H9 (cell line): ENCODE data around the gene CERKL. TPM values are rescaled to one million over a fixed set of nuclear protein-coding genes. Genes with fewer than 3 reads are reported as not detected.

Source experiments
- DNase-seq: peaks from one replicate; pipeline ENCODE4 v3.0.0-alpha.2; 2017
- H2AFZ ChIP-seq: one replicate; pipeline ENCODE4 v1.6.1; 2013; ENCODE audit warnings: mild to moderate bottlenecking, low read length, control low read depth, moderate library complexity
- H2AK5ac ChIP-seq: 2 replicates; pipeline ENCODE4 v1.6.1; 2013; ENCODE audit warnings: low read length, control low read depth, mixed read lengths; ENCODE audit not compliant: insufficient read length
- H2BK120ac ChIP-seq: one replicate; pipeline ENCODE4 v1.6.1; 2013; ENCODE audit warnings: low read depth, mild to moderate bottlenecking, low read length, control low read depth, inconsistent platforms; ENCODE audit not compliant: poor library complexity, severe bottlenecking
- H2BK12ac ChIP-seq: 2 replicates; pipeline ENCODE4 v1.6.1; 2013; ENCODE audit warnings: low read length, control low read depth, mixed read lengths, low read depth; ENCODE audit not compliant: insufficient read length
- H2BK15ac ChIP-seq: 2 replicates; pipeline ENCODE4 v1.6.1; 2013; ENCODE audit warnings: low read depth, low read length, control low read depth
- H2BK20ac ChIP-seq: one replicate; pipeline ENCODE4 v1.6.1; 2013; ENCODE audit warnings: low read depth, mild to moderate bottlenecking, low read length, control low read depth, inconsistent platforms; ENCODE audit not compliant: poor library complexity, severe bottlenecking
- H2BK5ac ChIP-seq: 2 replicates; pipeline ENCODE4 v1.6.1; 2013; ENCODE audit warnings: low read length, control low read depth, mixed read lengths; ENCODE audit not compliant: insufficient read length
- H3K14ac ChIP-seq: 2 replicates; pipeline ENCODE4 v1.6.1; 2013; ENCODE audit warnings: low read length, control low read depth; ENCODE audit not compliant: insufficient read depth
- H3K18ac ChIP-seq: 2 replicates; pipeline ENCODE4 v1.6.1; 2013; ENCODE audit warnings: low read depth, mild to moderate bottlenecking, mixed read lengths, low read length, control low read depth; ENCODE audit not compliant: insufficient read length
- H3K23ac ChIP-seq: 2 replicates; pipeline ENCODE4 v1.6.1; 2013; ENCODE audit warnings: low read length, control low read depth, mixed read lengths, low read depth; ENCODE audit not compliant: insufficient read length
- H3K23me2 ChIP-seq: 2 replicates; pipeline ENCODE4 v1.6.1; 2013; ENCODE audit warnings: low read depth, mild to moderate bottlenecking, mixed read lengths, low read length, control low read depth; ENCODE audit not compliant: insufficient read length, poor library complexity, severe bottlenecking
- H3K27ac ChIP-seq: 2 replicates; pipeline ENCODE4 v1.5.1; 2013; ENCODE audit warnings: low read length, control low read depth, mixed read lengths, low read depth; ENCODE audit not compliant: insufficient read length
- H3K27me3 ChIP-seq: 2 replicates; pipeline ENCODE4 v1.6.1; 2013; ENCODE audit warnings: low read length, control low read depth, inconsistent platforms; ENCODE audit not compliant: insufficient read depth
- H3K4ac ChIP-seq: 2 replicates; pipeline ENCODE4 v1.6.1; 2013; ENCODE audit warnings: low read depth, mild to moderate bottlenecking, control low read depth, inconsistent platforms, low read length, moderate library complexity
- H3K4me1 ChIP-seq: 2 replicates; pipeline ENCODE4 v1.6.1; 2013; ENCODE audit warnings: low read length, control low read depth, inconsistent platforms; ENCODE audit not compliant: insufficient read depth
- H3K4me2 ChIP-seq: 2 replicates; pipeline ENCODE4 v1.6.1; 2013; ENCODE audit warnings: low read length, control low read depth, mixed read lengths; ENCODE audit not compliant: insufficient read length, insufficient read depth
- H3K56ac ChIP-seq: 2 replicates; pipeline ENCODE4 v1.6.1; 2013; ENCODE audit warnings: low read depth, mild to moderate bottlenecking, mixed read lengths, low read length, control low read depth; ENCODE audit not compliant: insufficient read length
- H3K79me1 ChIP-seq: 2 replicates; pipeline ENCODE4 v1.6.1; 2013; ENCODE audit warnings: low read depth, mild to moderate bottlenecking, moderate library complexity, low read length, control low read depth, inconsistent platforms; ENCODE audit not compliant: insufficient read depth, poor library complexity, severe bottlenecking
- H3K79me2 ChIP-seq: 2 replicates; pipeline ENCODE4 v1.6.1; 2013; ENCODE audit warnings: low read length, control low read depth, inconsistent platforms; ENCODE audit not compliant: insufficient read depth
- H3K9ac ChIP-seq: 2 replicates; pipeline ENCODE4 v1.6.1; 2013; ENCODE audit warnings: low read length, control low read depth, mixed read lengths; ENCODE audit not compliant: insufficient read length; ENCODE audit errors: extremely low read depth
- H3K9me3 ChIP-seq: one replicate; pipeline ENCODE4 v1.6.1; 2013; ENCODE audit warnings: low read depth, low read length, inconsistent platforms; ENCODE audit not compliant: control insufficient read depth
- H3T11ph ChIP-seq: one replicate; pipeline ENCODE4 v1.6.1; 2013; ENCODE audit warnings: mild to moderate bottlenecking, low read length, control low read depth, inconsistent platforms
- H4K20me1 ChIP-seq: one replicate; pipeline ENCODE4 v1.6.1; 2013; ENCODE audit not compliant: control insufficient read depth, insufficient read length, insufficient read depth
- H4K5ac ChIP-seq: 2 replicates; pipeline ENCODE4 v1.6.1; 2013; ENCODE audit warnings: low read depth, mild to moderate bottlenecking, mixed read lengths, low read length, control low read depth; ENCODE audit not compliant: insufficient read length
- H4K8ac ChIP-seq: replicated peaks from 2 replicates; pipeline ENCODE4 v1.6.1; 2013; ENCODE audit warnings: low read length, control low read depth, mixed read lengths, low read depth; ENCODE audit not compliant: insufficient read length
- H4K91ac ChIP-seq: 2 replicates; pipeline ENCODE4 v1.6.1; 2013; ENCODE audit warnings: low read depth, mild to moderate bottlenecking, moderate library complexity, mixed read lengths, low read length, control low read depth; ENCODE audit not compliant: insufficient read length
- H3K27ac Mint-ChIP-seq, 3 experiments: 2 replicates in 2 of 3; 3 replicates in 1 of 3; pipeline ENCODE4 v1.8.0; 2020 to 2021; ENCODE audit warnings: mixed read lengths in 3 of 3, mild to moderate bottlenecking in 1 of 3, moderate library complexity in 1 of 3
- H3K27me3 Mint-ChIP-seq: 2 replicates; pipeline ENCODE4 v1.8.0; 2021; ENCODE audit warnings: low read depth, mild to moderate bottlenecking, moderate library complexity, mixed read lengths
- H3K36me3 Mint-ChIP-seq, 3 experiments: 2 replicates in 2 of 3; 3 replicates in 1 of 3; pipeline ENCODE4 v1.8.0; 2020 to 2021; ENCODE audit warnings: low read depth in 3 of 3, mixed read lengths in 3 of 3; ENCODE audit not compliant: insufficient read depth in 1 of 3
- H3K4me1 Mint-ChIP-seq, 2 experiments: 2 replicates each; pipeline ENCODE4 v1.8.0; 2020; ENCODE audit warnings: mixed read lengths in 2 of 2
- H3K4me3 Mint-ChIP-seq, 2 experiments: 2 replicates in 1 of 2; 3 replicates in 1 of 2; pipeline ENCODE4 v1.8.0; 2020 to 2021; ENCODE audit warnings: mild to moderate bottlenecking in 2 of 2, mixed read lengths in 2 of 2, moderate library complexity in 1 of 2
- H3K9me3 Mint-ChIP-seq, 2 experiments: 2 replicates in 1 of 2; 3 replicates in 1 of 2; pipeline ENCODE4 v1.8.0; 2020; ENCODE audit warnings: mild to moderate bottlenecking in 2 of 2, mixed read lengths in 2 of 2, moderate library complexity in 1 of 2
- CTCF ChIP-seq: fragments of 200-600 bp; sonication (generic); conservative IDR thresholded peaks from 3 replicates; pipeline ENCODE4 v1.8.0; 2021; ENCODE audit warnings: antibody characterized with exemption, mild to moderate bottlenecking
- WGBS: extraction: QIAGEN DNeasy Blood & Tissue Kit; methylation state at CpG from one replicate; pipeline ENCODE4 v1.1.7; 2013; ENCODE audit warnings: missing lambda C conversion rate, low lambda C conversion rate, mixed read lengths; ENCODE audit not compliant: insufficient read length; ENCODE audit errors: extremely low coverage; 5-methylcytosine and 5-hydroxymethylcytosine counted together
- total RNA-seq: library from RNA; stranded (reverse); gene quantifications from 2 replicates; pipeline ENCODE4 v1.2.1, GENCODE V29; 2021

CERKL gene
- total RNA-seq, 1 experiment from 2014 or later = not detected

GRCh38 chr2:181589779-181590178, 67.1 kb downstream of the CERKL start:
- Histone ChIP-seq H3K9ac (no peak overlapping the region), H3K18ac (no peak overlapping the region), H3K79me2 (no peaks in the 10 kb centered on the region), H3K27me3 (no peaks in the 10 kb centered on the region), H3K14ac (no peak overlapping the region), H2BK20ac (no peak overlapping the region), H3K56ac (no peak overlapping the region), H3K9me3 (no peaks in the 10 kb centered on the region), H2BK5ac (no peak overlapping the region), H3K4me2 (no peak overlapping the region), H3T11ph (no peak overlapping the region), H3K4ac (no peak overlapping the region), H2BK12ac (no peak overlapping the region), H3K23ac (no peak overlapping the region), H3K79me1 (no peaks in the 10 kb centered on the region), H2BK120ac (no peak overlapping the region), H2AK5ac (no peak overlapping the region), H4K8ac (no peak overlapping the region), H3K23me2 (no peaks in the 10 kb centered on the region), H2BK15ac (no peak overlapping the region), H2AFZ (no peak overlapping the region), H4K5ac (no peak overlapping the region), H3K27ac (no peak overlapping the region), H3K4me1 (no peaks in the 10 kb centered on the region; the same call in 1 of the 2 replicates), H4K20me1 (no peaks in the 10 kb centered on the region), H4K91ac (no peak overlapping the region)
- Mint-ChIP-seq H3K36me3 (no peaks in the 10 kb centered on the region), H3K4me1 (peaks cover 11 to 21% of the 10 kb centered on the region in 2 experiments), H3K27me3 (peaks cover 3% of the 10 kb centered on the region; the same call in 1 of the 2 replicates), H3K27ac (no peak overlapping the region), H3K9me3 (no peaks in the 10 kb centered on the region), H3K4me3 (no peak overlapping the region)
- TF ChIP-seq CTCF = no peak
- DNase-seq = no peak
- WGBS = no CpG with 5 or more reads among the region's 2 CpGs
